Measurements from ENCODE around the gene SEC31B.
A peak's percentile ranks its signal among the peaks of the same experiment; 100 is the strongest.

SEC31B gene

GRCh38 chr10:100490531-100490930 is 29.1 kb downstream of the SEC31B start:
- DNase-seq (ENCODE audit: low spot score): no peak

GRCh38 chr10:100489396-100489795 is 30.3 kb downstream of the SEC31B start:
- no peak for DNase-seq (ENCODE audit: low spot score)

- no peak for DNase-seq (ENCODE audit: low spot score)
These were observed 32.1 kb downstream of the SEC31B start for GRCh38 chr10:100487529-100487928.

GRCh38 chr10:100485801-100486495 is 33.7 kb downstream of the SEC31B start:
- no peak for DNase-seq (ENCODE audit: low spot score)

GRCh38 chr10:100485366-100485765 is 34.3 kb downstream of the SEC31B start:
- DNase-seq (ENCODE audit: low spot score): no peak

GRCh38 chr10:100483876-100484666 is 35.6 kb downstream of the SEC31B start:
- DNase-seq (ENCODE audit: low spot score): no peak

GRCh38 chr10:100482834-100483185 is 36.9 kb downstream of the SEC31B start:
- DNase-seq (ENCODE audit: low spot score): peak; percentile 5

GRCh38 chr10:100482181-100482833 is 37.4 kb downstream of the SEC31B start:
- DNase-seq (ENCODE audit: low spot score): peak; percentile 68

GRCh38 chr10:100481462-100482081 is 38.1 kb downstream of the SEC31B start:
- peak; percentile 79 for DNase-seq (ENCODE audit: low spot score)

- no peak for DNase-seq (ENCODE audit: low spot score)
These were observed 39.7 kb downstream of the SEC31B start for GRCh38 chr10:100480002-100480401.

- DNase-seq (ENCODE audit: low spot score): no peak
These were observed 40.6 kb downstream of the SEC31B start for GRCh38 chr10:100479037-100479436.

GRCh38 chr10:100477970-100478369 is 41.7 kb downstream of the SEC31B start:
- no peak for DNase-seq (ENCODE audit: low spot score)

- no peak for DNase-seq (ENCODE audit: low spot score)
These were observed 49.3 kb downstream of the SEC31B start for GRCh38 chr10:100470367-100470766.

- no peak for DNase-seq (ENCODE audit: low spot score)
These were observed 49.9 kb downstream of the SEC31B start for GRCh38 chr10:100469756-100470155.

- DNase-seq (ENCODE audit: low spot score): no peak
These were observed 50.7 kb downstream of the SEC31B start for GRCh38 chr10:100468978-100469377.

- DNase-seq (ENCODE audit: low spot score): no peak
These were observed 51.3 kb downstream of the SEC31B start for GRCh38 chr10:100468322-100468721.

GRCh38 chr10:100462709-100463108 is 57.0 kb downstream of the SEC31B start, which contains the start of gene WNT8B:
TSS of gene WNT8B (plus strand) at chr10:100463009. CDS start at chr10:100463169, 160 bp downstream.
- DNase-seq (ENCODE audit: low spot score): no peak

GRCh38 chr10:100448951-100449350 is 70.7 kb downstream of the SEC31B start:
- DNase-seq (ENCODE audit: low spot score): no peak

- DNase-seq (ENCODE audit: low spot score): no peak
These were observed 72.0 kb downstream of the SEC31B start for GRCh38 chr10:100447663-100448062.

- DNase-seq (ENCODE audit: low spot score): no peak
These were observed 73.4 kb downstream of the SEC31B start for GRCh38 chr10:100446130-100446761.

GRCh38 chr10:100442548-100442947 is 77.1 kb downstream of the SEC31B start:
- DNase-seq (ENCODE audit: low spot score): no peak

All from LoVo (cell line).